Muscle layer of colon (tissue), 2 donors: ENCODE measurements around the gene MAP1LC3B2.

ENCODE experiments used
- H3K27ac ChIP-seq: one replicate; pipeline ENCODE4 v1.7.0; 2013; ENCODE audit warnings: low read depth, mild to moderate bottlenecking, low read length, moderate library complexity
- H3K27me3 ChIP-seq, 2 donors: one replicate each; pipeline ENCODE4 v1.7.0; 2013; ENCODE audit warnings: low read length in 2 of 2, mild to moderate bottlenecking in 2 of 2; ENCODE audit not compliant: insufficient read depth in 2 of 2, control insufficient read depth in 1 of 2
- H3K36me3 ChIP-seq: one replicate; pipeline ENCODE4 v1.7.0; 2013; ENCODE audit warnings: mild to moderate bottlenecking, low read length; ENCODE audit not compliant: insufficient read depth
- H3K4me1 ChIP-seq: one replicate; pipeline ENCODE4 v1.7.0; 2013; ENCODE audit warnings: mild to moderate bottlenecking, low read length; ENCODE audit not compliant: insufficient read depth
- H3K4me3 ChIP-seq, 2 donors: one replicate each; pipeline ENCODE4 v1.7.0; 2013; ENCODE audit warnings: low read length in 2 of 2, low read depth in 1 of 2, mild to moderate bottlenecking in 1 of 2, moderate library complexity in 1 of 2
- H3K9ac ChIP-seq: one replicate; pipeline ENCODE4 v1.7.0; 2013; ENCODE audit warnings: low read length
- H3K9me3 ChIP-seq: one replicate; pipeline ENCODE4 v1.7.0; 2013; ENCODE audit warnings: mild to moderate bottlenecking, low read length
- donor health status: abdominal sarcoma.
- donor health status: Adenocarcinoma of cecum.

Gene MAP1LC3B2

GRCh38 chr12:116588390-116589028 lies 29.3 kb downstream of the MAP1LC3B2 start:
- no peak overlapping the region for H3K4me3 ChIP-seq
- no peaks in the 10 kb centered on the region for H3K27me3 ChIP-seq
- no peak overlapping the region for H3K9ac ChIP-seq
- H3K4me1 ChIP-seq, result no peaks in the 10 kb centered on the region
- no peak overlapping the region for H3K27ac ChIP-seq
- no peaks in the 10 kb centered on the region for H3K36me3 ChIP-seq
- no peaks in the 10 kb centered on the region for H3K9me3 ChIP-seq

- Histone ChIP-seq H3K9ac (no peak overlapping the region), H3K4me1 (peaks cover 2% of the 10 kb centered on the region), H3K36me3 (no peaks in the 10 kb centered on the region), H3K27me3 (no peaks in the 10 kb centered on the region), H3K9me3 (no peaks in the 10 kb centered on the region), H3K27ac (no peak overlapping the region), H3K4me3 (no peak overlapping the region)
Measured at GRCh38 chr12:116589581-116589980, 30.4 kb downstream of the MAP1LC3B2 start.

- H3K27ac ChIP-seq, result no peak overlapping the region
- no peaks in the 10 kb centered on the region for H3K27me3 ChIP-seq
- no peaks in the 10 kb centered on the region for H3K36me3 ChIP-seq
- H3K4me3 ChIP-seq, result no peak overlapping the region
- no peak overlapping the region for H3K9ac ChIP-seq
- H3K9me3 ChIP-seq, result no peaks in the 10 kb centered on the region
- peaks cover 4% of the 10 kb centered on the region for H3K4me1 ChIP-seq
Measured at GRCh38 chr12:116590561-116590960, 31.4 kb downstream of the MAP1LC3B2 start.

- Histone ChIP-seq H3K9ac (no peak overlapping the region), H3K4me1 (peaks cover 4% of the 10 kb centered on the region), H3K9me3 (no peaks in the 10 kb centered on the region), H3K27me3 (no peaks in the 10 kb centered on the region), H3K27ac (peak overlapping the region; percentile 35), H3K36me3 (no peaks in the 10 kb centered on the region), H3K4me3 (no peak overlapping the region)
Measured at GRCh38 chr12:116591855-116592637, 32.9 kb downstream of the MAP1LC3B2 start.

- H3K9me3 ChIP-seq, result no peaks in the 10 kb centered on the region
- no peak overlapping the region for H3K4me3 ChIP-seq
- H3K36me3 ChIP-seq, result no peaks in the 10 kb centered on the region
- H3K9ac ChIP-seq, result no peak overlapping the region
- H3K4me1 ChIP-seq, result peaks cover 4% of the 10 kb centered on the region
- H3K27me3 ChIP-seq, result no peaks in the 10 kb centered on the region
- peak overlapping the region; percentile 35 for H3K27ac ChIP-seq
Measured at GRCh38 chr12:116592731-116593130, 33.5 kb downstream of the MAP1LC3B2 start.

GRCh38 chr12:116594325-116595038 lies 35.3 kb downstream of the MAP1LC3B2 start:
- no peak overlapping the region for H3K9ac ChIP-seq

GRCh38 chr12:116595186-116595585 lies 36.0 kb downstream of the MAP1LC3B2 start:
- Histone ChIP-seq H3K9ac (no peak overlapping the region), H3K9me3 (no peaks in the 10 kb centered on the region), H3K4me1 (peaks cover 15% of the 10 kb centered on the region), H3K36me3 (no peaks in the 10 kb centered on the region), H3K27me3 (no peaks in the 10 kb centered on the region), H3K27ac (no peak overlapping the region), H3K4me3 (no peak overlapping the region)

More at GRCh38 chr12:116594325-116595038, 35.3 kb downstream of the MAP1LC3B2 start:
- Histone ChIP-seq H3K36me3 (no peaks in the 10 kb centered on the region), H3K4me1 (peaks cover 10% of the 10 kb centered on the region), H3K27ac (no peak overlapping the region), H3K4me3 (no peak overlapping the region), H3K27me3 (no peaks in the 10 kb centered on the region), H3K9me3 (no peaks in the 10 kb centered on the region)

GRCh38 chr12:116595672-116596071 lies 36.5 kb downstream of the MAP1LC3B2 start:
- no peak overlapping the region for H3K9ac ChIP-seq
- H3K4me1 ChIP-seq, result peaks cover 15% of the 10 kb centered on the region
- no peaks in the 10 kb centered on the region for H3K36me3 ChIP-seq
- no peaks in the 10 kb centered on the region for H3K27me3 ChIP-seq
- H3K4me3 ChIP-seq, result no peak overlapping the region
- H3K9me3 ChIP-seq, result no peaks in the 10 kb centered on the region
- no peak overlapping the region for H3K27ac ChIP-seq

GRCh38 chr12:116597886-116598285 lies 38.7 kb downstream of the MAP1LC3B2 start:
- H3K4me1 ChIP-seq, result peaks cover 15% of the 10 kb centered on the region
- H3K4me3 ChIP-seq, result no peak overlapping the region
- no peaks in the 10 kb centered on the region for H3K36me3 ChIP-seq
- H3K9ac ChIP-seq, result no peak overlapping the region
- H3K27ac ChIP-seq, result no peak overlapping the region
- no peaks in the 10 kb centered on the region for H3K9me3 ChIP-seq
- H3K27me3 ChIP-seq, result no peaks in the 10 kb centered on the region

- Histone ChIP-seq H3K4me3 (peak overlapping the region in 1 of 2 donors; percentile 35), H3K27ac (peak overlapping the region; percentile 86)
Measured at GRCh38 chr12:116598311-116599284, 39.4 kb downstream of the MAP1LC3B2 start.

More at GRCh38 chr12:116598311-116599284, 39.4 kb downstream of the MAP1LC3B2 start:
- no peaks in the 10 kb centered on the region for H3K27me3 ChIP-seq
- H3K9me3 ChIP-seq, result no peaks in the 10 kb centered on the region
- no peak overlapping the region for H3K9ac ChIP-seq
- peaks cover 15% of the 10 kb centered on the region for H3K4me1 ChIP-seq
- H3K36me3 ChIP-seq, result no peaks in the 10 kb centered on the region
